Measurements from ENCODE around the gene PPP1R13B.
"Not testable (repeated sequence)": the region's sequence is repeated elsewhere in the genome, so short reads cannot be mapped to it uniquely, and the experiment has no call there.

The PPP1R13B gene

DNA sequence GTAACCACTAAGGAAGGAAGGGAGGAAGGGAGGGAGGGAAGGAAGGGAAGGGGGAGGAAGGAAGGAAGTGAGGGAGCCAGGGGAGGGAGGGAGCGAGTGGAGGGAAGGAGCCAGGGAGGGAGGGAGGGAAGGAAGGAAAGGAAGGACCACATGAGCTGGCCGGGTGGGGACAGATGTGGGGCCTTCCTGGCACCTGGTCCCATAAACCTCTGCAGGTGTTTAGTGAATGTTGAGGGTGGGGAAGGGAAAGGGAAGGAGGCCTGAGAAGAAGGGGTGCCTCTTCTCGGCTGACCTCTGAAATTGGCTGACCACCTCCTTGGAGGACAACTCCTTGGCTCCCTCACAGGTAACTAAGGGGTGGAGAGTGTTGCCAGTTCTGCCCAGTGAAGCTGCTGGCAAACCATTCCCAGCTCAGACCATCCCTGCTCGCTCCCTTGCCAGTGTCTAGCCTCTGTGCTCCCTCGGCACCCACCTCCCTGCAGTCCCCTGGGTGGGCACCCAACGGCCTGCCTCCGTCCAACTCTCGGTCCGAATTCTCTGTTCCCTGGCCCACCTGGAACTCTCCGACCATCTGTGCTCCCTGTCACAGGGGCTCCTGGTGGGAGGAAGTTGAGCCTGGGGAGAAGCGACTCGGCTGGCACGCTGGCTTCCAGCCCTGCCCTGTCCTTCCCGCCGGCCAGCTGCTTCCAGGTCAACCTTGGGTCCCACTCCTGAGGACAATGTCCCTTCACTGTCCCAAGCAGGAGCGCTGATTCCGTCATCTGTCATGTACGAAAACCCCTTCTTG lies 12.2 kb upstream of the PPP1R13B start:
- DNase-seq (ENCODE audit: low spot score): no peak

- DNase-seq (ENCODE audit: low spot score): no peak
Measured at GRCh38 chr14:103858063-103858781, 10.8 kb upstream of the PPP1R13B start.

- no peak for DNase-seq (ENCODE audit: low spot score)
Measured at GRCh38 chr14:103857256-103857655, 9.9 kb upstream of the PPP1R13B start.

DNA sequence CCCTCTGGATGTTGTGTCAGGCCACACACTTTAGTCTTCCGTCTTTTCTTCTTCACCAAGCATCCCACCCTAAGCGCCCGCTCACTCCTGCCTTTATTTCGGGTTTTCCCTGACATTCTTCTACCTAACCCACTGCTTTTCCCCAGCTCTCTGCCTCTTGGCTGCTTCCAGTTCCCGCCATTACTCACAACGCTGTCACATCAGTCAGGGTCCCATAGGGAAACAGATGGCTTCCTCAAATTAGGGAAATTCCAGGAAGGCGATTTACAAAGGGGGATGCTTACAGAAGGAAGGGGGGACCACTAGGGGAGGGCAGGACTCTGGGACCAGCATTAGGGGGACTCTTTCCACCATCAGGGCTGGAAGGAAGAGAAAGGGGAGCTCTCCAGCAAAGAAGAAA lies 9.2 kb upstream of the PPP1R13B start:
- no peak for DNase-seq (ENCODE audit: low spot score)

DNA sequence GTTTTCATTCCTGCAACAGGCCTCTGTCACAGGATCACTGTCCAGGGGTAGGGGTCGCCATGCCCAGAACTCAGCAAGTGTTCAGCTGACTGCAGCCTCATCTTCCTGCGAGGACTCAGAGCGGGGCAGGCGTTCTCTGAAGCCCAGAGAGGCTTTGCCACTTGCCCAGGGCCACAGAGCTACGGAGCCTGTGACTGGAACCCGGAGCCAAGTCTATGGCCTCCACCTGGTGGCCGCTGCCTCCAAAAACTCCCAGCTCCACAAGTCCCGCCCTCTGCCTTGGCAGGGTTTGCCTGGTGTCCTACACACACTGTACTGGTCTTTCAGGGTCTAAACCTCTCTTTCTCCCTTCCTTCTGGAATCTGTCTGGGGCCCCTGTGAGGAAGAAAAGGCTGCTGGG lies 8.7 kb upstream of the PPP1R13B start:
- DNase-seq (ENCODE audit: low spot score): no peak

DNA sequence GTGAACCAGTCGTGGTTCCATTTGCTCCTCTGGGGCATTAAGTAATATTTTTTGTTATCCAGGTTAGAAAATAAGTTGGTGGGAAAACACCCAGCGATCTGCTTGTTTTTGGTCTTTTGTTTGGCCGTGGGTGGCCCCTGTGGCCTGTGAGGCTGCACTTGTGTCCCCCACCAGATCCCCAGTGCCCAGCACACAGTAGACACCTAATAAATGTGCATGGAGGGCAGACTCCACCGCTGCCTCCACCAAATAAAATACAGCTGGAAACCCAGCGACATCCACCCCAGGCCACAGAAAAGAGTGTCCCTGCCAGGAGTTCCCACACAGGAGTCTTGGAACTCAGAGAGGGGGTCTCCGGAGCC lies 8.3 kb upstream of the PPP1R13B start:
- DNase-seq (ENCODE audit: low spot score): no peak

DNA sequence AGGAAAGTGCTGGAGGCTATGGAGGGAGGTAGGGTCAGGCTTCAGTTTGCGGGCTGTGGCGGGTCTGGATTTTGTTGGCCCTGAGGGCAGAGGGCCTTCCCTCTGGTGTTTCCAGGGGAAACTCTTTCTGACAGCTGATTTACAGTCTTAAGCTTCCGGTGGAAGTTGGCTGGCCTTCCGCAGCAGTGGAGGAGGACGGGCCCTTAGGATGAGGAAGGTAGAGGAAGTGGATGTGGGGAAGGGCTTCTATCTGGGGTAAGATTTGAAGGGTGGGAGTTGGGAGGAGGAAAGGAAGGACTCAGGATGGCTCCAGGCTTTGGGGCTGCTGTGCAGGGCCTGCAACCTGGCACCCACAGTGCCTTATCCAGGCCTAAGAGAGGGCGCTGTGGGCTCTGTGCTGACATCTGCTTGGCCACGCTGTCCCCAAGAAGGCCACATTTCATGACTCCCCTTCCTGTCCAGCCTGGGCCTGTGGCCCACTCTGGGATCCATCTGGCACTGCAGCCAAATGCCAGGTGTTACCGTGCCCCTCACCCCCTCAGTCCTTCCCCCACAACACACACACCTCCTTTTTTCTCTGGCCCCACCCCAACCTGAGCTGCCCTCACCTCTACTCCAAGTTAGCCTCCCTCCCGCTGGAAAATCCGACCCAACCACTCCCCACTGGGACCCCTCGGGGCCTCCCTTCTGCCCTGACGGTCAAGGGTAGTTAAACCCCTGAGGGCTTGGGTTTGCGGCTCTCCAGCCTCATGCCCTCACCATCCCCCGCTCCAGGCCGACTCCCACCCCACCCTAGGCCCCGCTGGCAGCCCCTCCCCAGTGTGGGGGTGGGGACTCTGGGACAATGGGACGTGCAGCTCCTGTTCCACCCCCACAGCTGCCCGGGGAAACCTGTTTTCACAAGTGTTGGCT lies 7.7 kb upstream of the PPP1R13B start:
- DNase-seq (ENCODE audit: low spot score): peak; percentile 30

- DNase-seq (ENCODE audit: low spot score): no peak
Measured at GRCh38 chr14:103854017-103854808, 6.8 kb upstream of the PPP1R13B start.

DNA sequence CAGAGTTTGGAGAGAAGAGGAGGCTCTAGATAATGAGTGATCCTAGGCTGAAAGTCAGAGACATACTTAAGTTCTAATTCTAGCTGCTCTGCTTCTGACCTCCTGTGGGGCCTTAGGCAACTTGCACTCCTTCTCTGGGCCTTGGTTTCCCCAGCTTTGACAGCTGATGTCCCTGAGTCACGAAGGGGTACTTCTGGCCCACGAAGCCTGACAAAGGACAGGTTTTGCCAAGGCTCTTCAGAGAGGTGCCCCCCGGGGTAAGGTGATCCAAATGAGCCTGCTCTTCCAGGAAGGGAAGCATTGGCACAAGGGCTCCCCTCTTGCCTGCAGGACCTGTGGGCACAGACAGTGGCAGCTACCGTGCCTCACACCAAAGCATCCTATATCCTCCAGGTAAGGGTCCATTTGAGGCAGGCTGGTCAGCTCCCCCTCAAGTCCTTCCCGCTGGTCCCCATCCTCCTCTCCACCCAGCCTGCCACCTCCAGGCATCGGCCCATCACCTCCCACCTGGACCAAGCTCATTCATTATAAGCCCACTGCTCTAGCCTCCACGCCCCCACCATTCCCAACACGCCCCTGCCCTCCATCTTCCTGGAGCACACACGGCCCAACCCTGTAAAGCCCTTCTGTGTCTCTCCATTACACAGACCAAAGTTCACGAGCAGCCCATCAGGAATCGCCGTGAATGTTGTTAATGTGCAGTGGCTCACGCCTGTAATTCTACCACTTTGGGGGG lies 1.9 kb upstream of the PPP1R13B start:
- no peak for DNase-seq (ENCODE audit: low spot score)

DNA sequence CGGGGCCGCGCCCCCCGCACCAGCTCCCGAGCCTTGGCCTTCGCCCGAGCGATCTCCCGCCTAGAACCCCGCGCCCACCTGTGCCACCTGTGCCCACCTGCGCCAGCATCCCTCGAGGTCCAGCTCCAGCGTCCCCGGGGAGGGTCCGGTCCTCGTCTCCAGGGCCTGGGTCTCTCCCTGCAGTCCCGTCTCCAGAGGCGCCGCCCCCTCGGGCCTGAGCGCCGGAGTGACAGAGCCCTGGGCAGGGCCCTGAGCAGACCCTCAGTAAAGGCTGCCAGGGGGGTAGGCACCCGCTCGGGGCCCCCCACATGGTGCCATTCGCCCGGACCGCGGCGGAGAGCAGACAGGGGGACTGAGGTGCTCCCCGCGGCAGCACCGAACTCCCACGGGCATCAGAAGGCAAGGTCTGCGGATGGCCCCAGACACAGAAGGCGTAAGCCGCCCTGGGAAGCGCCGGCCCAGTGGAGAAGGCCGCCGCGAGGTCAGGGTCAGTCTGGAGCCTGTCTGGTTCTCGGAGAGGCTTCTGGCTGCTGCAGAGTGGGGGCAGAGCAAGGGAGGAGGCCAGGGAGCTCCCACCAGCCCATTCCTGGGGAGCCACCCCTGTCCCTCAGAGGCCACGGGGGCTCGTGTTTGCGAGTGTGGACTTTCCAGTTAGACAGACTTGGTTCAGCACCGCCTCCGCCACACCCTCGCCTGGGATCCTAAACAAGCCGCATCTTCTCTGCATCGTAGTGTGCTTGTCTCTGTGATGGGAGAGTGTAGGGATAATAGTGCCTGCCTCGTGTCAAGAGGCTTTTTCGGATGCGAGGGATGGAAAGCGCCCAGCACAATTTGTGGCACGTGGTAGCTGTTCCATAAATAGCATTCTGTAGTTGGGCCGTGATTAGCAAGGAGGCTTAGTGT lies 1.1 kb upstream of the PPP1R13B start:
- DNase-seq (ENCODE audit: low spot score): no peak

- DNase-seq (ENCODE audit: low spot score): no peak
Measured at GRCh38 chr14:103846543-103847450, 578 bp downstream of the PPP1R13B start.

DNA sequence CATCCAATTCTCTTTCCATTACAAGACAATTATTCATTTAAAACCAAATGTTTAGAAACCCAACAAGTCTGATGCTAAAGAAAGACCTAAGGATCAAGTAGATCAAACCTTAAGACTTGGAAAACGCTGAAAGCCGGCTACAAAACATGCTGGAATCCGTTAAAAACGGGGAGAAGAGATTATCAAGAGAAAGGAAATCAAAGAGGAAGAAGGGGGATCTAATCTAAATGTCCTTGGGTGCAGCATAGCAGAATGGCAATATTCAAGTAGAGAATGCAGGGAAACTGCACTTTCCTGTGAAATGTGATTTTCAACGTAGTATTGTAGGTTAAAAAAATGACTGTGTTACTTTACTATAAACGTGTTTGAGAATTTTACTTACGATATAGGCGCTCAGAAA lies 1.3 kb downstream of the PPP1R13B start:
- DNase-seq (ENCODE audit: low spot score): no peak

DNA sequence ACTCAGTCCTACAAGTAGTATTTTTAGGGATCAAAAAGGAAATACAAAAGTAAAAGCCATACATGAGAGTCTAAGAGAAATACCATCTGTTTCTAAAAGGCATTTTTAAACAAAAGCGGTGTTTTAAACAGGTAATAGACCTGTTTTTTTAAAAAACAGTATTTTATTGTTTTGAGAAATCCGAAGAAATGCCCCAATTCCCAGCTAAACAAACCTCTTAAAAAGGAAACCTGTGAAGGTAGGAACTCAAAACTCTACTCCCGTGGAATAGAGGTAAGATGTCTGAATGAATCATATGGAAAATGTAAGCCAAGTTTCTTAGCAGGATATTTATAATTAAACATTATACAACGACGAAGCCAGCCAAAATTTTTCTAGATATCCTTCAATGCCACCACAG lies 2.0 kb downstream of the PPP1R13B start:
- no peak for DNase-seq (ENCODE audit: low spot score)

- not testable (repeated sequence) for DNase-seq (ENCODE audit: low spot score)
Measured at GRCh38 chr14:103841265-103841664, 6.1 kb downstream of the PPP1R13B start.

DNA sequence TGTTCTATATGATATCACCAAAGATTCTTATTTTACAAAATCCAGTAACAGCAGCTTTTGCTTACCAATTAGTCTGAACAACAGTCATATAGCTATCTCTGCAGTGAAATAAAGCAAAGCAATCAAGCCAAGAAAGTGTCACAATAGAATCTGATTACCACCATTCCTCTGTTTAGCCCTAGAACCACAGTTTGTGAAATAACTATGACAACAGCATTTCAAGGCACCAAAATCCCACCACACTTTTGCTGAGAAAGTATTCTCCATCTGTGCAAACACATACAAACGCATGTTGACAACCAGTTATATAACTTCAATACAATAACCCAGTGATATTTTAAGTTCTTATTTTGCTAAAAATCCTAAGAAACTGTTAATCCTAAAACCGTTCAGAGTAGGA lies 7.4 kb downstream of the PPP1R13B start:
- no peak for DNase-seq (ENCODE audit: low spot score)

DNA sequence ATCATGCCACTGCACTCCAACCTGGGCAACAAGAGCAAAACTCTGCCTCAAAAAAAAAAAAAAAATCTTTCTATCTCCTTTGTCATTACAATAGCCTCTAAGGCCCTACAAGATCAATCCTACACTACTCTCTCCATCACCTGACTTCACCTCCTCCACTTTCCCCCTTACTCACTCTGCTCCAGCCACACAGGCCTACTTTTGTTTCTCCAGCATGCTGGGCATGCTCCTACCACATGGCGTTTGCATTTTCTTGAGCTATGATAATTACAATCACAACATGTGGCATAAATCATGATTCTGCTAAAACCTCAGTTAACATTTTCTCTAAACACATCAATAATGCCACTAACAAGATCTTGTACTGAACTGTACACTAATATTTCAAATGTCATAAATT lies 7.8 kb downstream of the PPP1R13B start:
- no peak for DNase-seq (ENCODE audit: low spot score)

- no peak for DNase-seq (ENCODE audit: low spot score)
Measured at GRCh38 chr14:103838117-103838516, 9.3 kb downstream of the PPP1R13B start.

- no peak for DNase-seq (ENCODE audit: low spot score)
Measured at GRCh38 chr14:103836976-103837725, 10.2 kb downstream of the PPP1R13B start.
